Measurements from ENCODE around the gene EDC4. TPM values are rescaled to one million over a fixed set of nuclear protein-coding genes. Genes with fewer than 3 reads are reported as not detected.

EDC4 gene
- total and polyA plus RNA-seq, 2 of the 8 experiments (the other 6 are each of a cell fraction or from before 2014, with no cell fraction given): 58.5 to 72.7 TPM

DNA sequence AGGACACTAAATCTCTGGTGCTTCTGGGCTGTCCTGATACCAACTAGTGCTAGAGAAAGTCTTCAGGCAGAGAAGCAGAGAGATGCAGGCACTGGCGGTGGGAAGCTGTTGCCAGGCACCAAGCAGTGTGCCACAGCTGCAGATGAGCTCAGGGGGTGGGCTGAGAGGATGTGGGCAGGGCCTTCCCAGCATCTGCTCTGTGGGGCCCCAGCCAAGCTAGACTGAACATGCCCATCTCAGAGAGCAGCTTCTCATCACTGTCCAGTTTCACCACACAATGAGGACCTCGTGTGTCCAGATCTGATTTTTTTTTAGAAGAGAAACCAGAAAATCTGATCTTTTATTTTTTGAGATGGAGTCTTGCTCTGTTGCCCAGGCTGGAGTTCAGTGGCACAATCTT lies 37.3 kb downstream of the EDC4 start:
- H4K5ac ChIP-seq (ENCODE audit: insufficient read length, low read depth, low read length): no peak overlapping the region
- peaks cover 0 to 4% of the 10 kb centered on the region in 2 experiments for H4K20me1 ChIP-seq (replicated peaks in 1 of 2; ENCODE audit: control insufficient read depth in 1 of 2, insufficient read depth in 2 of 2, low read length in 2 of 2)
- H3K18ac ChIP-seq (ENCODE audit: extremely low read depth, low read length): no peak overlapping the region
- TF ChIP-seq YY1 (IDR thresholded peaks at IDR 0.05; ENCODE audit: low read depth, low read length) (no peak), HDAC6 (IDR thresholded peaks at IDR 0.05; ENCODE audit: low read depth, low read length) (no peak), BCL11A (IDR thresholded peaks at IDR 0.05; ENCODE audit: low read depth in 2 of 2, low read length in 2 of 2) (no peak), RFX5 (IDR thresholded peaks at IDR 0.05; ENCODE audit: borderline replicate concordance, low read depth, low read length) (no peak), ASH2L (IDR thresholded peaks at IDR 0.05; ENCODE audit: low read length) (no peak), SUZ12 (IDR thresholded peaks at IDR 0.05; ENCODE audit: low read length) (no peak), JUN (IDR thresholded peaks at IDR 0.05; ENCODE audit: low read depth, low read length) (no peak), GABPA (IDR thresholded peaks at IDR 0.05; ENCODE audit: borderline replicate concordance, insufficient read depth, low read length) (no peak), RAD21 (IDR thresholded peaks at IDR 0.05 in 1 of 2, conservative IDR thresholded peaks at IDR 0.05 in 1 of 2; ENCODE audit: low read depth in 2 of 2, low read length in 2 of 2) (no peak), SP2 (IDR thresholded peaks at IDR 0.05; ENCODE audit: low read length) (no peak), SP4 (IDR thresholded peaks at IDR 0.05; ENCODE audit: low read length) (no peak), NRF1 (IDR thresholded peaks at IDR 0.05; ENCODE audit: low read depth, low read length) (no peak)
- TF ChIP-seq, protein P1, sequence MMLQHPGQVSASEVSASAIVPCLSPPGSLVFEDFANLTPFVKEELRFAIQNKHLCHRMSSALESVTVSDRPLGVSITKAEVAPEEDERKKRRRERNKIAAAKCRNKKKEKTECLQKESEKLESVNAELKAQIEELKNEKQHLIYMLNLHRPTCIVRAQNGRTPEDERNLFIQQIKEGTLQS (IDR thresholded peaks at IDR 0.05; ENCODE audit: insufficient read depth, low read depth, low read length): no peak

More for the DNA sequence above, 37.3 kb downstream of the EDC4 start:
- H2BK20ac ChIP-seq (ENCODE audit: low read length): no peak overlapping the region
- H4K91ac ChIP-seq (replicated peaks; ENCODE audit: insufficient read length, low read length): no peak overlapping the region
- peaks cover 0 to 6% (median 3%) of the 10 kb centered on the region in 4 experiments; a peak in 4 of 7 replicates for H3K4me1 ChIP-seq (replicated peaks in 1 of 4; ENCODE audit: control insufficient read depth in 3 of 4, insufficient read depth in 4 of 4, low read length in 3 of 4)
- H3K79me1 ChIP-seq (ENCODE audit: low read depth, low read length): peaks cover 8% of the 10 kb centered on the region; the same call in 1 of the 2 replicates
- H2BK12ac ChIP-seq (ENCODE audit: low read depth, low read length): no peak overlapping the region
- H2AK5ac ChIP-seq (ENCODE audit: low read depth, low read length): no peak overlapping the region
- no peak overlapping the region for H3K4me3 ChIP-seq (ENCODE audit: extremely low read depth in 1 of 4, insufficient read depth in 2 of 4, low read depth in 3 of 4, low read length in 4 of 4)
- no peak overlapping the region for H4K8ac ChIP-seq (ENCODE audit: extremely low read depth, insufficient read depth, low read length)
- no peak overlapping the region for H2BK120ac ChIP-seq (replicated peaks; ENCODE audit: low read depth, low read length)
- H3K23me2 ChIP-seq (ENCODE audit: low read depth, low read length): no peaks in the 10 kb centered on the region; the same call in 1 of the 2 replicates
- FAIRE-seq: no peak
- CTCF ChIA-PET (ENCODE audit: partially characterized antibody): interaction anchor here (0.6 to 7.6 kb wide), 8 partner anchors 13 to 202 kb away, joined by 3 to 74 read pairs (median 5); partner anchors contain the start of gene NRN1L
- no peak overlapping the region for H3K27ac ChIP-seq (ENCODE audit: low read depth, low read length)
- POLR2A ChIA-PET (ENCODE audit: partially characterized antibody): interaction anchor here (0.7 to 3.4 kb wide), 3 partner anchors 25 to 196 kb away, joined by 3 to 9 read pairs (median 3); no protein-coding TSS in a partner anchor
- H3K56ac ChIP-seq (replicated peaks; ENCODE audit: insufficient read length, low read depth, low read length): no peak overlapping the region
- DNase-seq (ENCODE audit: low read depth in 1 of 2, low spot score in 2 of 2): no peak
- no peak overlapping the region for H2BK5ac ChIP-seq (ENCODE audit: low read depth, low read length)
- H3K14ac ChIP-seq (ENCODE audit: insufficient read length): no peak overlapping the region
- no peak overlapping the region for H3K23ac ChIP-seq (ENCODE audit: insufficient read length)
- H3K27me3 ChIP-seq (replicated peaks in 1 of 4; ENCODE audit: control insufficient read depth in 3 of 4, extremely low read depth in 1 of 4, insufficient read depth in 3 of 4, low read length in 3 of 4): no peaks in the 10 kb centered on the region
- H3K36me3 ChIP-seq (ENCODE audit: control insufficient read depth in 2 of 4, insufficient read depth in 4 of 4, low read length in 3 of 4): peaks cover 0 to 17% (median 5%) of the 10 kb centered on the region in 4 experiments; a peak in 5 of 8 replicates
- H3K9me3 ChIP-seq (ENCODE audit: insufficient read depth in 2 of 2, low read depth in 1 of 2, low read length in 1 of 2): no peaks in the 10 kb centered on the region
- no peak overlapping the region for H3K9ac ChIP-seq (replicated peaks in 1 of 4; ENCODE audit: extremely low read depth in 1 of 4, low read depth in 3 of 4, low read length in 3 of 4)
- no peaks in the 10 kb centered on the region for H3K79me2 ChIP-seq (ENCODE audit: control insufficient read depth in 1 of 2, insufficient read depth in 2 of 2, low read length in 2 of 2)
- H3K4me2 ChIP-seq (ENCODE audit: insufficient read depth in 1 of 2, low read depth in 2 of 2, low read length in 2 of 2): no peak overlapping the region
- no peak overlapping the region for H2AFZ ChIP-seq (ENCODE audit: low read length)
- no peak overlapping the region for H3K4ac ChIP-seq (replicated peaks; ENCODE audit: insufficient read length, low read depth, low read length)
- H2BK15ac ChIP-seq (ENCODE audit: low read length): no peak overlapping the region
- WGBS, 2 experiments (ENCODE audit: extremely low coverage in 1 of 2, insufficient coverage in 1 of 2, insufficient read length in 1 of 2, insufficient replicate concordance in 2 of 2, low coverage in 1 of 2, low lambda C conversion rate in 2 of 2, missing lambda C conversion rate in 1 of 2): 91% methylated on average over 2 of the region's 2 CpGs; no CpG with 5 or more reads in 1 of the 2 experiments

Data from H1 (cell line).